ENCODE results near the gene DMXL2. TPM values are rescaled to one million over a fixed set of nuclear protein-coding genes. Genes with fewer than 3 reads are reported as not detected.

The DMXL2 gene
- total and polyA plus RNA-seq, 2 experiments from 2014 or later: 3.6 to 17.6 TPM

DNA sequence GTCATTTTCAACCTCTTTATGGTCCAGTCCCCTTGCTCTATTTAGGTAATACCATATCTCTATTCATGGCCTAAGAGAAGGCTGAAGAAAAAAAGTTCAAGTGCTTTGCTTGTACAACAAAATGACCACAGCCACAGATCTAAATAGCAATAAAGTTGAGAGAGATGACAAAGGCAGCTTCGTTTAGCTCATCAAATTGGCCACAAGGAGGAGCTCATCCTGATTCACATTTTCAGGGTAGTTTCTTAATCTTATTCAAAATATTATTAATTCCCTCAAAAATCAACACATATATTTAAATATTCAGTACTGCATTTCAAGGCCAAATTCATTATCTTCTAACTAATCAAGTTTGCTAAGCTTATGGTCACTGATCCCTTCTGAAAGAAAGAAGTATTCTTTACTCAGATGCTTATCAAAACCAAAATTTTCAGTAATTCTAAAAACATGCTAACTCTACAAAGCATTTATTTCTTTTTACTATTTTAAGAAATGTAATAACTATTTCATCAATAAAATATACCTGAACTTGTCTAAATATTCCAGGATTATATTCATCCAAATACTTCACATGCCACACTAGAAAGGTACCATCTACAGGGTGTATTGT, 85.5 kb downstream of the DMXL2 start:
- H3K4me1 ChIP-seq (ENCODE audit: insufficient read depth): no peaks in the 10 kb centered on the region
- no peak overlapping the region for H3K27ac ChIP-seq
- no peaks in the 10 kb centered on the region for H3K79me2 ChIP-seq (ENCODE audit: insufficient read depth)
- no peak overlapping the region for H3K9ac ChIP-seq
- H3K4me3 ChIP-seq: no peak overlapping the region
- 2 to 10% methylated on average over 1 of the region's 1 CpG for WGBS, 2 experiments (ENCODE audit: low coverage in 1 of 2, low lambda C conversion rate in 2 of 2, missing lambda C conversion rate in 2 of 2)
- H3K27me3 ChIP-seq (replicated peaks; ENCODE audit: insufficient read depth): no peaks in the 10 kb centered on the region
- no peak overlapping the region for H2AFZ ChIP-seq
- DNase-seq: peak; percentile 56
- no peaks in the 10 kb centered on the region for H3K9me2 ChIP-seq (ENCODE audit: insufficient read depth)
- H3K36me3 ChIP-seq (ENCODE audit: low read depth): no peaks in the 10 kb centered on the region
- in situ Hi-C loops (cut with MboI): no loop called here
- H4K20me1 ChIP-seq (ENCODE audit: insufficient read depth): no peaks in the 10 kb centered on the region
- no peaks in the 10 kb centered on the region for H3K9me3 ChIP-seq (ENCODE audit: low read depth)
- H3K4me2 ChIP-seq (ENCODE audit: unreplicated experiment): no peak overlapping the region
- no peak for TF ChIP-seq EZH2phosphoT487 (IDR thresholded peaks at IDR 0.05; ENCODE audit: insufficient read depth, low read depth)
- TF ChIP-seq EZH2 (IDR thresholded peaks at IDR 0.05; ENCODE audit: insufficient read depth, poor library complexity, severe bottlenecking): no peak
- no peaks in the 10 kb centered on the region for H3F3A ChIP-seq (ENCODE audit: insufficient read depth)

DNA sequence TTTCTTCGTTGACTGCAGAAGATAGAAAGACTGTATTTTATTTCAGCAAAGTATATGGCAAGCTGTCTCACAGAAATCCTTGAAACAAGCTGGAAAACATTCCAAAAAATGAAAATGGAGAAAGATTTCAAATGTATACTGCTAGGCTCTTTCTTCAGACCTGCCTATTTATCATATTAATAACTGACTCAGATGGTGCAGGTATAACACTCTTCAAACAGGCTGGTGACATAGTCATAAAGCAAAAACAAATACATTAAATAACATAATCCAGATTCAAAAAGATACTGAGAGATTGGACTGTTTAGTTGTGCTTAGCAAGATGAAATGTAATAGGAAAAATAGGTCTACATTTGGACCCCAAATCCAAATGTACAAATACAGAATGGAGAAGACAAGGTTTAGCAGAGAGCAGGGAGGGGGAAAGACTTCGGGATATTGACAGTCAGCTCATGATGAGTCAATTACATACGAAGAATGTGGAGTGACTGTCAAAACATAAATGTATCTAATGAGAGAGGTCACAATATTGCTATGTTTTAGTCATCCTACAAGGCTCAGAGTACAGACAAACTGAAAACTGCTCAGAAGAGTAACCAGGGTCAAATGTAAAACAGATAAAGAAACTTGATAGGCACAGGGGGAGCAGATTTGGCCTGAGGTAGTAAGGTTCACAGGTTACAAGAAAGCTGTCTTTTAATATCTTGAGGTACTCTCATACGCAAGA, 88.7 kb downstream of the DMXL2 start:
- Histone ChIP-seq H4K20me1 (ENCODE audit: insufficient read depth) (no peaks in the 10 kb centered on the region), H3K9me3 (ENCODE audit: low read depth) (no peaks in the 10 kb centered on the region), H3K4me3 (no peak overlapping the region), H3K36me3 (ENCODE audit: low read depth) (peaks cover 6% of the 10 kb centered on the region; the same call in 1 of the 2 replicates), H3K27me3 (replicated peaks; ENCODE audit: insufficient read depth) (no peaks in the 10 kb centered on the region), H3K9me2 (ENCODE audit: insufficient read depth) (no peaks in the 10 kb centered on the region), H3K4me1 (ENCODE audit: insufficient read depth) (no peaks in the 10 kb centered on the region), H3K9ac (no peak overlapping the region), H2AFZ (no peak overlapping the region), H3K27ac (no peak overlapping the region), H3K4me2 (ENCODE audit: unreplicated experiment) (no peak overlapping the region), H3F3A (ENCODE audit: insufficient read depth) (no peaks in the 10 kb centered on the region), H3K79me2 (ENCODE audit: insufficient read depth) (no peaks in the 10 kb centered on the region)
- 90 to 94% methylated on average over 4 of the region's 4 CpGs for WGBS, 2 experiments (ENCODE audit: low coverage in 1 of 2, low lambda C conversion rate in 2 of 2, missing lambda C conversion rate in 2 of 2)
- DNase-seq: no peak
- TF ChIP-seq EZH2 (IDR thresholded peaks at IDR 0.05; ENCODE audit: insufficient read depth, poor library complexity, severe bottlenecking) (no peak), EZH2phosphoT487 (IDR thresholded peaks at IDR 0.05; ENCODE audit: insufficient read depth, low read depth) (no peak)
- in situ Hi-C loops (cut with MboI): no loop called here

DNA sequence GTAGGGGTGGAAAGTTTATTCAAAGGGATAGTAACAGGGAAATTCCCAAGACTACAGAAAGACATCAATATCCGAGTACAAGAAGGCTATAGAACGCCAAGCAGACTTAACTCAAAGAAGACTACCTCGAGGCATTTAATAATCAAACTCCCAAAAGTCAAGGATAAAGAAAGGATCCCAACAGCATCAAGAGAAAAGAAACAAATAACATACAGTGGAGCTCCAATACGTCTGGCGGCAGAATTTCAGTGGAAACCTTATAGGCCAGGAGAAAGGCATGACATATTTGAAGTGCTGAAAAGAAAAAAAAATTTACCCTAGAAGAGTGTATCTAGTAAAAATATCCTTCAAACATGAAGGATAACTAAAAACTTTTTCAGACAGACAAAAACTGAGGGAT, 95.6 kb downstream of the DMXL2 start:
- Histone ChIP-seq H2AFZ (no peak overlapping the region), H3K9ac (no peak overlapping the region), H3K27me3 (replicated peaks; ENCODE audit: insufficient read depth) (no peaks in the 10 kb centered on the region), H3K79me2 (ENCODE audit: insufficient read depth) (no peaks in the 10 kb centered on the region), H3K9me3 (ENCODE audit: low read depth) (no peaks in the 10 kb centered on the region), H3K4me1 (ENCODE audit: insufficient read depth) (no peaks in the 10 kb centered on the region), H3K4me2 (ENCODE audit: unreplicated experiment) (no peak overlapping the region), H3K9me2 (ENCODE audit: insufficient read depth) (no peaks in the 10 kb centered on the region), H3K27ac (no peak overlapping the region), H3K4me3 (no peak overlapping the region), H3F3A (ENCODE audit: insufficient read depth) (no peaks in the 10 kb centered on the region), H3K36me3 (ENCODE audit: low read depth) (peaks cover 6% of the 10 kb centered on the region; the same call in 1 of the 2 replicates), H4K20me1 (ENCODE audit: insufficient read depth) (no peaks in the 10 kb centered on the region)
- in situ Hi-C loops (cut with MboI): no loop called here
- WGBS, 2 experiments (ENCODE audit: low coverage in 1 of 2, low lambda C conversion rate in 2 of 2, missing lambda C conversion rate in 2 of 2): 96 to 97% methylated on average over 5 of the region's 5 CpGs
- no peak for TF ChIP-seq EZH2 (IDR thresholded peaks at IDR 0.05; ENCODE audit: insufficient read depth, poor library complexity, severe bottlenecking)
- no peak for TF ChIP-seq EZH2phosphoT487 (IDR thresholded peaks at IDR 0.05; ENCODE audit: insufficient read depth, low read depth)
- no peak for DNase-seq

DNA sequence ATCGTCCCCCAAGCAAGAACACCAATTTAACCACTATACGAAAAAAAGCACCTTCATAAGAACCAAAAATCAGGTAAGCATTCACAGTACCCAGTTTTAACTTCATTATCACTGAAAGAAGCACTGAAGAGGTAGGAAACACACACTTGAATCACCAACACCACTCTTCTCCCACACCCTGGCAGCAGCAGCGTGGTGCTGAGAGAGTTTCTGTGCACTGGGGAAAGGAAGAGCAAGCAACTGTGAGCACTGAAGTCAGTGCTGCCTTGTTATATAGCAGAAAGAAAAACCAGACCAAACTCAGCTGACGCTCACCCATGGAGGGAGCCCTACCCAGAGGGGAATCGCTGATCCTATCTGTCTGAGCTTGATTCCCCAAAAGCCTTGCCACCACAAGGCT, 98.2 kb downstream of the DMXL2 start:
- H3K4me3 ChIP-seq: no peak overlapping the region
- no peaks in the 10 kb centered on the region for H3K4me1 ChIP-seq (ENCODE audit: insufficient read depth)
- no peak for DNase-seq
- H4K20me1 ChIP-seq (ENCODE audit: insufficient read depth): no peaks in the 10 kb centered on the region
- no peak overlapping the region for H3K4me2 ChIP-seq (ENCODE audit: unreplicated experiment)
- H3F3A ChIP-seq (ENCODE audit: insufficient read depth): no peaks in the 10 kb centered on the region
- H2AFZ ChIP-seq: no peak overlapping the region
- TF ChIP-seq EZH2 (IDR thresholded peaks at IDR 0.05; ENCODE audit: insufficient read depth, poor library complexity, severe bottlenecking) (no peak), EZH2phosphoT487 (IDR thresholded peaks at IDR 0.05; ENCODE audit: insufficient read depth, low read depth) (no peak)
- 94 to 95% methylated on average over 5 of the region's 5 CpGs for whole genome bisulfite sequencing, 2 experiments (ENCODE audit: low coverage in 1 of 2, low lambda C conversion rate in 2 of 2, missing lambda C conversion rate in 2 of 2)
- H3K79me2 ChIP-seq (ENCODE audit: insufficient read depth): no peaks in the 10 kb centered on the region
- H3K9ac ChIP-seq: no peak overlapping the region
- H3K9me3 ChIP-seq (ENCODE audit: low read depth): no peaks in the 10 kb centered on the region
- in situ Hi-C loops (cut with MboI): no loop called here
- no peaks in the 10 kb centered on the region for H3K36me3 ChIP-seq (ENCODE audit: low read depth)
- no peaks in the 10 kb centered on the region for H3K27me3 ChIP-seq (replicated peaks; ENCODE audit: insufficient read depth)
- H3K9me2 ChIP-seq (ENCODE audit: insufficient read depth): no peaks in the 10 kb centered on the region
- H3K27ac ChIP-seq: no peak overlapping the region
